IMR-90 (cell line): ENCODE results near the gene PCDHB12. TPM values are rescaled to one million over a fixed set of nuclear protein-coding genes. Genes with fewer than 3 reads are reported as not detected.
"Not testable (repeated sequence)": the region's sequence is repeated elsewhere in the genome, so short reads cannot be mapped to it uniquely, and the experiment has no call there.

Experiments used
- ATAC-seq: fragments of 200-7000 bp; cut with Tn5 transposase; 2 replicates; pipeline ENCODE4 v1.9.1; 2020; ENCODE audit warnings: low read depth, mild to moderate bottlenecking, moderate library complexity
- BruUV-seq: library from RNA; stranded (reverse); fragments of 400-500 nt; replicated peaks from 2 replicates; lab custom pipeline; 2021; lab: Mats Ljungman, UMichigan
- CTCF ChIA-PET: fragments of 300-600 bp; formaldehyde crosslinking; extraction: SDS; loops from one replicate; lab custom pipeline; 2021; ENCODE audit warnings: antibody characterized with exemption; lab: Yijun Ruan, JAX
- POLR2A ChIA-PET: fragments of 300-600 bp; sonication (Branson Sonifier 250); formaldehyde crosslinking; loops from one replicate; lab custom pipeline; 2022; ENCODE audit warnings: antibody characterized with exemption; ENCODE audit not compliant: unreplicated experiment; lab: Charles Lee
- DNase-seq: peaks from one replicate; pipeline ENCODE4 v3.0.0; 2013
- H2AFZ ChIP-seq: replicated peaks from 2 replicates; pipeline ENCODE3; 2013; ENCODE audit warnings: low read length, mild to moderate bottlenecking; ENCODE audit not compliant: poor library complexity
- H2AK5ac ChIP-seq: 2 replicates; pipeline ENCODE4 v1.6.1; 2013; ENCODE audit warnings: low read depth, low read length, inconsistent platforms
- H2AK9ac ChIP-seq: replicated peaks from 2 replicates; pipeline ENCODE3; 2013; ENCODE audit warnings: mild to moderate bottlenecking, low read depth, low read length, moderate library complexity; ENCODE audit not compliant: poor library complexity
- H2BK120ac ChIP-seq: 2 replicates; pipeline ENCODE4 v1.6.1; 2013; ENCODE audit warnings: low read depth, low read length, inconsistent platforms
- H2BK15ac ChIP-seq: 3 replicates; pipeline ENCODE4 v1.6.1; 2013; ENCODE audit warnings: low read depth, low read length, inconsistent platforms
- H2BK20ac ChIP-seq: 2 replicates; pipeline ENCODE4 v1.6.1; 2013; ENCODE audit warnings: low read depth, mild to moderate bottlenecking, inconsistent platforms, low read length, moderate library complexity
- H2BK5ac ChIP-seq: 2 replicates; pipeline ENCODE4 v1.6.1; 2013; ENCODE audit warnings: mild to moderate bottlenecking, low read depth, low read length, inconsistent platforms; ENCODE audit not compliant: poor library complexity, severe bottlenecking
- H3K14ac ChIP-seq: replicated peaks from 2 replicates; pipeline ENCODE4 v1.6.1; 2013; ENCODE audit warnings: low read depth, low read length, inconsistent platforms
- H3K18ac ChIP-seq: 2 replicates; pipeline ENCODE4 v1.6.1; 2013; ENCODE audit warnings: low read depth, low read length, control low read depth
- H3K23ac ChIP-seq: 2 replicates; pipeline ENCODE4 v1.6.1; 2013; ENCODE audit warnings: low read depth, low read length, inconsistent platforms
- H3K27ac ChIP-seq: 2 replicates; pipeline ENCODE4 v1.5.1; 2013; ENCODE audit warnings: mild to moderate bottlenecking, control low read depth, low read length; ENCODE audit not compliant: insufficient read depth
- H3K27me3 ChIP-seq: 2 replicates; pipeline ENCODE4 v1.6.1; 2013; ENCODE audit warnings: low read length; ENCODE audit not compliant: control insufficient read depth, insufficient read depth
- H3K36me3 ChIP-seq: 2 replicates; pipeline ENCODE4 v1.6.1; 2013; ENCODE audit warnings: low read length, mixed read lengths; ENCODE audit not compliant: control insufficient read depth, insufficient read depth
- H3K4ac ChIP-seq: 2 replicates; pipeline ENCODE4 v1.6.1; 2013; ENCODE audit warnings: low read depth, low read length, inconsistent platforms
- H3K4me1 ChIP-seq: 2 replicates; pipeline ENCODE4 v1.6.1; 2013; ENCODE audit warnings: low read length, mixed read lengths; ENCODE audit not compliant: control insufficient read depth, insufficient read depth
- H3K4me2 ChIP-seq: 2 replicates; pipeline ENCODE4 v1.6.1; 2013; ENCODE audit warnings: low read depth, mild to moderate bottlenecking, control low read depth, low read length, moderate library complexity
- H3K4me3 ChIP-seq: 2 replicates; pipeline ENCODE4 v1.5.1; 2013; ENCODE audit warnings: low read depth, mild to moderate bottlenecking, control low read depth, low read length, moderate library complexity; ENCODE audit not compliant: insufficient read depth
- H3K56ac ChIP-seq: 2 replicates; pipeline ENCODE4 v1.6.1; 2013; ENCODE audit warnings: low read length, inconsistent platforms; ENCODE audit not compliant: insufficient read depth; ENCODE audit errors: extremely low read depth
- H3K79me1 ChIP-seq, 2 experiments: 2 replicates each; pipeline ENCODE4 v1.6.1; 2013; ENCODE audit warnings: low read length in 2 of 2, inconsistent platforms in 1 of 2, low read depth in 1 of 2
- H3K9ac ChIP-seq: 2 replicates; pipeline ENCODE4 v1.6.1; 2013; ENCODE audit warnings: low read depth, low read length, control low read depth
- H3K9me1 ChIP-seq: 2 replicates; pipeline ENCODE4 v1.6.1; 2013; ENCODE audit warnings: low read length, inconsistent platforms; ENCODE audit not compliant: insufficient read depth
- H3K9me3 ChIP-seq: 2 replicates; pipeline ENCODE4 v1.6.1; 2013; ENCODE audit warnings: low read length; ENCODE audit not compliant: control insufficient read depth, insufficient read depth
- H4K20me1 ChIP-seq: 2 replicates; pipeline ENCODE4 v1.6.1; 2013; ENCODE audit warnings: low read length, inconsistent platforms; ENCODE audit not compliant: insufficient read depth
- H4K5ac ChIP-seq: 2 replicates; pipeline ENCODE4 v1.6.1; 2013; ENCODE audit warnings: mild to moderate bottlenecking, low read depth, low read length, control low read depth
- H4K8ac ChIP-seq, 2 experiments: 2 replicates each; pipeline ENCODE4 v1.6.1; 2013; ENCODE audit warnings: low read depth in 2 of 2, low read length in 2 of 2, control low read depth in 1 of 2, inconsistent platforms in 1 of 2
- H4K91ac ChIP-seq: 2 replicates; pipeline ENCODE4 v1.6.1; 2013; ENCODE audit warnings: low read depth, low read length, inconsistent platforms; ENCODE audit not compliant: insufficient read depth
- CTCF ChIP-seq: conservative IDR thresholded peaks from 2 replicates; pipeline ENCODE4 v1.5.1; 2012; ENCODE audit warnings: mild to moderate bottlenecking, low read depth, low read length, improper control_type of control experiment
- WGBS, 2 experiments: methylation state at CpG; one replicate each; pipeline versions ENCODE4 v1.1.5 to v1.1.7; 2013; ENCODE audit warnings: missing lambda C conversion rate in 2 of 2; ENCODE audit not compliant: insufficient read length in 1 of 2; ENCODE audit errors: extremely low coverage in 2 of 2; 5-methylcytosine and 5-hydroxymethylcytosine counted together
- dilution Hi-C: fragments of 300-500 bp; cut with HindIII; formaldehyde crosslinking; loops from one replicate; pipeline ENCODE4 v1.14.3; 2018; ENCODE audit warnings: low sequenced_read_pairs; ENCODE audit not compliant: unreplicated experiment
- in situ Hi-C: fragments of 300-500 bp; cut with MboI; formaldehyde crosslinking; loops from 3 replicates; pipeline ENCODE4 v1.14.3; 2019; ENCODE audit warnings: low sequenced_read_pairs, inconsistent platforms, mixed read lengths
- intact Hi-C: fragments of 100-400 bp; cut with micrococcal nuclease; formaldehyde crosslinking; loops from 2 replicates; pipeline ENCODE4 v1.10.0; 2022
- polyA plus RNA-seq, 3 experiments: library from polyadenylated mRNA; depleted of rRNA; stranded (reverse); fragments of >200 nt; gene quantifications; 2 replicates each; pipeline ENCODE4 v1.2.3, GENCODE V29; 2012; ENCODE audit warnings: low replicate concordance in 1 of 3
- total RNA-seq: library from RNA; depleted of rRNA; stranded (reverse); fragments of >200 nt; gene quantifications from 2 replicates; pipeline ENCODE4 v1.2.3, GENCODE V29; 2012

The PCDHB12 gene
- total and polyA plus RNA-seq, 2 of the 4 experiments (the other 2 are of a cell fraction) = 0.09 to 0.18 TPM

DNA sequence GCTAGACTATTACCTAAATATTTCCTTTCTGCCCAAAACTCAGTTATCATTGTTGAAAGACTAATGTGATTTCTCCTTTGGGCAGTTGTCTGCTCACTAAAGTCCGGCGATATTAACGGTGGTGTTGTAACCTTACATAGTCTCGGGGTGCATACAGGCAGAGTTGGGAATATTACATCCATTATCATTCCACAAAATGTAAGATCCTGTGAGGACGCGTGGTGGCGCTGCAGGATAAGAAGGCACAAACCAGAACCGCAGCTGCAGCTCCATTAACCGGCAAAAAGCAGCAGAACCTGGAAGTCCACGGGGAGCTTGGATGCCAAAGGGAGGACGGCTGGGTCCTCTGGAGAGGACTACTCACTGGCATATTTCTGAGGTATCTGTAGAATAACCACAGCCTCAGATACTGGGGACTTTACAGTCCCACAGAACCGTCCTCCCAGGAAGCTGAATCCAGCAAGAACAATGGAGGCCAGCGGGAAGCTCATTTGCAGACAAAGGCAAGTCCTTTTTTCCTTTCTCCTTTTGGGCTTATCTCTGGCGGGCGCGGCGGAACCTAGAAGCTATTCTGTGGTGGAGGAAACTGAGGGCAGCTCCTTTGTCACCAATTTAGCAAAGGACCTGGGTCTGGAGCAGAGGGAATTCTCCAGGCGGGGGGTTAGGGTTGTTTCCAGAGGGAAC is 5.3 kb downstream of the PCDHB12 start, which contains the start of gene PCDHB13:
PCDHB13 (plus strand) TSS at position 264 of the 684 bp plus-strand sequence; CDS start at position 469, 205 bp downstream.
- H3K9me1 ChIP-seq, H3K18ac ChIP-seq, H2BK120ac ChIP-seq, H2AK5ac ChIP-seq, H2AK9ac ChIP-seq, H4K5ac ChIP-seq, H3K79me1 ChIP-seq, POLR2A ChIA-PET, H4K20me1 ChIP-seq, H3K4ac ChIP-seq, in situ Hi-C loops, H2BK5ac ChIP-seq, intact Hi-C loops, H3K4me2 ChIP-seq, BruUV-seq, dilution Hi-C loops, H2BK15ac ChIP-seq, H3K27me3 ChIP-seq, H4K91ac ChIP-seq, H2AFZ ChIP-seq, H3K36me3 ChIP-seq, H3K56ac ChIP-seq, H3K27ac ChIP-seq, H3K9ac ChIP-seq, H3K23ac ChIP-seq, H3K4me1 ChIP-seq, H3K14ac ChIP-seq, H4K8ac ChIP-seq, H2BK20ac ChIP-seq: not testable (repeated sequence)
- TF ChIP-seq CTCF = peak; percentile 20; the same call in 1 of the 2 replicates
- CTCF ChIA-PET = interaction anchor here (0.7 kb wide), 1 partner anchor 11 kb away, joined by 5 read pairs; no protein-coding TSS in a partner anchor
- ATAC-seq (peak; percentile 67), DNase-seq (peak; percentile 19)
- Histone ChIP-seq H3K4me3 (peak within 1 kb of the TSS; percentile 45; the same call in 1 of the 2 replicates), H3K9me3 (peaks cover 27% of the 10 kb centered on the region; the same call in 1 of the 2 replicates)
- no CpG with 5 or more reads among the region's 18 CpGs for WGBS, 2 experiments

GRCh38 chr5:141214583-141214982 is 6.1 kb downstream of the PCDHB12 start:
- H3K14ac ChIP-seq, H3K79me1 ChIP-seq, DNase-seq, H3K27ac ChIP-seq, H2BK120ac ChIP-seq, intact Hi-C loops, H2BK5ac ChIP-seq, ATAC-seq, H2AFZ ChIP-seq, H3K4me3 ChIP-seq, H2BK20ac ChIP-seq, H3K27me3 ChIP-seq, H3K4ac ChIP-seq, H2BK15ac ChIP-seq, H3K9me1 ChIP-seq, H3K36me3 ChIP-seq, H4K20me1 ChIP-seq, H3K4me2 ChIP-seq, in situ Hi-C loops, CTCF ChIA-PET, H2AK9ac ChIP-seq, dilution Hi-C loops, H3K56ac ChIP-seq, H3K9ac ChIP-seq, H3K18ac ChIP-seq, H4K5ac ChIP-seq, BruUV-seq, POLR2A ChIA-PET, H4K8ac ChIP-seq, H4K91ac ChIP-seq, H3K4me1 ChIP-seq, H2AK5ac ChIP-seq, H3K23ac ChIP-seq: not testable (repeated sequence)
- peaks cover 23% of the 10 kb centered on the region; the same call in 1 of the 2 replicates for H3K9me3 ChIP-seq
- WGBS, 2 experiments = no CpG with 5 or more reads among the region's 12 CpGs
